GM19324 (cell line): ENCODE measurements around the gene AGPAT3.
"Not testable (repeated sequence)": the region's sequence is repeated elsewhere in the genome, so short reads cannot be mapped to it uniquely, and the experiment has no call there.

ENCODE experiments used
- ATAC-seq: cut with Tn5 transposase; IDR thresholded peaks from one replicate; pipeline ENCODE4 v1.9.1; 2021; ENCODE audit warnings: mild to moderate bottlenecking, moderate library complexity; ENCODE audit not compliant: unreplicated experiment, low FRiP score

The AGPAT3 gene, protein sequence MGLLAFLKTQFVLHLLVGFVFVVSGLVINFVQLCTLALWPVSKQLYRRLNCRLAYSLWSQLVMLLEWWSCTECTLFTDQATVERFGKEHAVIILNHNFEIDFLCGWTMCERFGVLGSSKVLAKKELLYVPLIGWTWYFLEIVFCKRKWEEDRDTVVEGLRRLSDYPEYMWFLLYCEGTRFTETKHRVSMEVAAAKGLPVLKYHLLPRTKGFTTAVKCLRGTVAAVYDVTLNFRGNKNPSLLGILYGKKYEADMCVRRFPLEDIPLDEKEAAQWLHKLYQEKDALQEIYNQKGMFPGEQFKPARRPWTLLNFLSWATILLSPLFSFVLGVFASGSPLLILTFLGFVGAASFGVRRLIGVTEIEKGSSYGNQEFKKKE

DNA sequence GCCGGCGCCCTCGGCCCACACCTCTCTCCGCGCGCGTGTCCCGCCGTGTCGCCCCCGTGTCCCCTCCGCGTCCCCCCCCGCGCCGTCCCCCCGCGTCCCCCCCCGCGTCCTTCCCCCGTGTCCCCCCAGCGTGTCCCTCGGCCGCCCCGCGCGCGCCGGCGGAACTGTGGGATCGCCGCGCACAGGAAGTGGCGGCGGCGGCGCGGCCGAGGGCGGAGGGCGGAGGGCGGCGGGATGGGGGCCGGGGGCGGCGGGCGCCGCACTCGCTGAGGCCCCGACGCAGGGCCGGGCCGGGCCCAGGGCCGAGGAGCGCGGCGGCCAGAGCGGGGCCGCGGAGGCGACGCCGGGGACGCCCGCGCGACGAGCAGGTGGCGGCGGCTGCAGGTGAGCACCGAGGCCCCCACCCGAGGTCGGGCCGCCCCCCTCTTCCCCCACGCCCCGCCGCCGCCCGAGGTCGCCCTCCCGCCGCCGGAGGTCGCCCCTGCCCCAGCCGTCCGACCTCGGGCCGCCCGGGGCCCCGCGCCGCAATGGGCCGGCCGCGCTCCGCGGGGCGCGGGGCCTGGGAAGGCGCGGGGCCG is at the start of gene AGPAT3:
TSS of gene AGPAT3 (plus strand) at position 262 of the 578 bp plus-strand sequence. CDS start 94,459 bp downstream, outside the sequence.
- peak; percentile 36 for ATAC-seq

DNA sequence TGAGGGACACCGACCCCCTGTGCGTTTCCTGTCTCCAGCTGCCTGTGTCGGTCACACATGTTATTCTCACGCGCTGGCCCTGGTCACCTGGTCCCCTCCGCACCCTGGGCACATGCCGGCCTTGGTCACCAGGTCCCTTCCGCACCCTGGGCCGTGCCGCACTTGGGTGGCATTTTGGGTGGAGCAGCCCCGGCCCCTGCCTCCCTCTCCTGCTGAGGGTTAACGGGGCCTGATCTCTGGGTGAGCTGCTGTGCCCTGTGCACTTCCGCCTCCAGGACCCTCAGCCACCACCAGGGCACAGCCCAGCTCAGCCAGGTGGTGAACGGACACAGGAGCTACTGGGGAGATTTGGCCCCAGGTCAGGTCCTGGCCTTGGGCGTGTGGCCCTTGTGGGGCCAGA is 49.0 kb upstream of the AGPAT3 start:
- ATAC-seq, result no peak

GRCh38 chr21:43816611-43817071 is 48.4 kb upstream of the AGPAT3 start:
- no peak for ATAC-seq

DNA sequence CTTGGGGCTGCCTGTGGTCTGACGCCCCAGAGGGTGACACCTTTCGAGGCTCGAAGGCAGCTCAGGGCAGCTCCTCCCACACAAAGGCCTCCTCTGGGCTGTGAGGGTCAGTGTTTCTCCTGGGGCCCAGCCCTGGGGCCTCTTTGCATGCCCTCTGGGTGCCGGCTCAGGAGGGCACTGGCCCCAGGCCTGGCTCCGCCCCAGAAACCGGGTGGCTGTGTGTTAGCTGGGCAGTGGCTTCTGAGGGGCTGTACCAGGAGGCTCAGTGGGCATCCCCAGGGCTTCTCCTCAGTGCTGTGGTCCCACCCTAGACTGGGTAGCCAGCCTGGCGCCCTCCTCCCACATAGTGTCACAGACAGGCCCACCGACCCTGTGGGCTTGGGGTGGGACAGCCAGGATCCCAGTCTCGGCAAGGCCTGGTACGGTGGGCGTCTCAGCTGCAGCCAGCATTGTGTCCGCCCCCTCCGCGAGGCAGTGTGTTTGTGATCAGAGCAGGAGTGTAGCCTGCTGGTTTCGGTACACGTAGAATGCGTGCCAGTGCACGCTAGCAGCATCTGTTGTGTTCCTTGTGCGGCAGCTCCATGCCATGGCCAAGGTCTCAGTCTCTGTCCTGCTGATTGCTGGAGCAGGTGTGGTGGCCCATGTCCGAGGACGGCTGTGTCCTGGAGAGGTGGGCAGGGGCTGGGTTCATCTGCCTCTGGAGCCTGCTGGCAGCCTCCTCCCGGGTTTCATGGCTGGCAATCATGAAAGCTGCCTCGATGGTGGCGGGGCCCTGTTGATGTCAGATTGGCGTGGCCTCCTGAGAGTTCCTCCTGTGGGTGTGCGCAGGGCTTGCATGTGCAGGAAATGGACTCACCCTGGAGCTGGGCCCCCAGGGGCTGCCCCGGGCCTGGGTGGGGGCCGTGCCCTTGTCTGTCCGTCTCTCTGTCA is 47.6 kb upstream of the AGPAT3 start:
- ATAC-seq, result no peak

DNA sequence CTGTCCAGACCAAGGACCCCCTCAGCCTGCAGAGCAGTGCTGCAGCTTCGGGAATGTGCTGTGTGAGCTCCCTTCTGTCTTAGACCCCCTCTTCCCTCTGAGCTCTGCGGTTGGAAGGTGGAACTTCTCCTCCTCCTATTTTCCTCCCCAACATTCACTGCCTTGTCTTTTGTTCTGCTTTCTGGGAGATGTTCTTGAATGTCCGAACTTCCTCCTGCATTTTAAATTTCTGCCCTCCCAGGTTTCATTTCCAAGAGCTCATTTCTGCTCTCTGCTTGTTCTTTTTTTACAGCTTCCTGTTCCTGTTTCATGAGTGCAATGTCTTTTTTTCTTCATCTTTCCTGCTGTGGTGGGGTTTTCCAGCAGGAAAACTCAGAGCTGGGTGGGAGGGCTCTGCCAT is 46.3 kb upstream of the AGPAT3 start:
- no peak for ATAC-seq

DNA sequence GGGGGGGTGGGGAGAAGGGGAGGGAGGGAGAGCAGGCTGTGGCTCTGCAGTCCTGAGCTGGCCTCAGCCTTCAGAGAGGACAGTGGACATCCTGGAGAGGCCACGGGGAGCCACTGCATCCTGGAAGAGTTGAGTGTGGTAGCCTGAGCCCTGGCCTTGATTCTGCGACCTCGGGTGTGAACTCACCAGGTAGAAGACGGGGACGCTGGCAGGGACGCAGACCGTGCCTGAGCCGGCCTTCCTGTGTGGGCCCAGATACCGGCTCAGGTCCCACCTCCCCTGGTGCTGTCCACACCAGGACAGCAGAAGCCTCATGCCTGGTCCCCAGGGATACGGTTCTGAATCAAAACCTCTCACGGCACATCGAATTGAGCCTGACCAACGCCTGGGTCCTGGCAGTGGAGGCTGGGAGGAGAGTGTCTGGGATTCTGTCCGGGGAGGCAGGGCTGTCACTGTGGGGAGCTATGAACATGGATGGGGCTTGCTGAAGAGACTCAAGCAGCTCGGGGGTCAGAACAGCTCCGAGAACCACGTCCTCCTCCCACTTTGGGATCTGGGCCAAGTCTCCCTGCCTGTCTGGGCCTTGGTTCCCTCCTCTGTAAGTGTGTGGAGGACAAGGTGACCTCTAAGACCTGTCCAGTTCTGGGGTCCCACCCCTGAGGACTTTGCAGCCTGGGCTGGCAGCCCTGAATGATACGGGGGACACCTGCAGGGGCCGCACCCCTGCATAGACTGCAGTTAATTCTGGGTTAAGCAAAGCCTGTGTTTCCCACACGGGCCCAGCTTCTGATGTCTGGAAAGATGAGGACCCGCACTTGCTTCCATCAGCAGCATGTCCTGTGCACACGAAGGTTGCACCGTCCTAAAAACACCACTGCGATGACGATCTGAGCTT is 45.3 kb upstream of the AGPAT3 start:
- no peak for ATAC-seq

DNA sequence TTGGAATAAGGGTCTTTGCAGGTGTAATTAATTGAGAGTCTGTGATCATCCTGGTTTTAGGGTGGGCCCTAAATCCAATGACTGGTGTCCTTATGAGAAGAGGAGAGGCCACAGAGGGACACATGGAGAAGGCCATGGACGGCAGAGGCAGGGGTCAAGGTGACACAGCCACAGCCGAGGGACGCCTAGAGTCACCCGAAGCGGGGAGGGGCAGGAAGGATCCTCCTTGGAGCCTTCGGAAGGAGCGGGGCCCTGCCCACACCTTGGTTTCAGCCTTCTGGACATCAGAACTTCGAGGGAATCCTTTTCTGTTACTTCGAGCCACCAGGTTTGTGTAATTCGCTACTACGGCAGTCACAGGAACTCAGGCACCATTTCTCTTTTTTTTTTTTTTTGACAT is 44.6 kb upstream of the AGPAT3 start:
- no peak for ATAC-seq

DNA sequence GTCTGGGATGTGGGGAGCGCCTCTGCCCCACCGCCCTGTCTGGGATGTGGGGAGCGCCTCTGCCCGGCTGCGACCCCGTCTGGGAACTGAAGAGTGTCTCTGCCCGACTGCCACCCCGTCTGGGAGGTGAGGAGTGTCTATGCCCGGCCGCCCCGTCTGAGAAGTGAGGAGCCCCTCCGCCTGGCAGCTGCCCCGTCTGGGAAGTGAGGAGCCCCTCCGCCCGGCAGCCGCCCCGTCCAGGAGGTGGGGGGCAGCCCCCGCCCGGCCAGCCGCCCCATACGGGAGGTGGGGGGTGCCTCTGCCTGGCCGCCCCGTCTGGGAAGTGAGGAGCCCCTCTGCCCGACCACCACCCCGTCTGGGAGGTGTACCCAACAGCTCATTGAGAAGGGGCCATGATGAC is 42.9 kb upstream of the AGPAT3 start:
- not testable (repeated sequence) for ATAC-seq

- not testable (repeated sequence) for ATAC-seq
Measured at GRCh38 chr21:43822741-43823140, 42.3 kb upstream of the AGPAT3 start.

- ATAC-seq, result no peak
Measured at GRCh38 chr21:43824333-43825241, 40.4 kb upstream of the AGPAT3 start.

DNA sequence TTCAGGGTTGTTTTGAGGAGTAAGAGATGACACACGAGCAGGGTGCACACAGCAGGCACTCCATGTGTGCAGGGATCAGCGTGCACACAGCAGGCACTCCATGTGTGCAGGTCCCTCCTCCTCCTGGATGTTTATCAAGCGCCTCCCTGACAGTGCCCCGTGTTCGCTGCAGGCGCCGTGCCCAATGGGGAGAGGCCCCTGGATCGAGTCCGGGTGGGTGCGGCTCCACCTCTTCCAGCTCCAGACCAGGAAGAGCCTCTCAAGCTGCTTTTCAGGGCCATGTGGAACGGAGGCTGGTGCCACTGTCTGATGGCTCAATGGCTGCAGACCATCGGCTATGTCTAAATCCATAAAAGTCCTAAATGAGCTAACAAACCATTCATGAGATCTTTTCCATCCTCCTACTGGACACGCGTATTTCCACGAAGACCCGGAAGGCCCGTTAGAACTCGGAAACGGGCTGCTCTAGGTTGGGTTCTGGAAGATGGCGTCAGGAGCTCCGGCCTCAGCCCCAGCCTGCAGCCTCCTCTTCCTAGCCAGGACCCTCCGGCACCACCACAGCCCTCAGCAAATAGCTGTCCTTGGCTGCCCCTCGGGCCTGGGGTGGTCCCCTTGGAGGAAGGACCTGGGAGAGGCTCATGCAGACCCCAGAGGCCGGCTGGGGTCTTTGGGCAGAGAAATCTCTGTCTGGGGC is 39.6 kb upstream of the AGPAT3 start:
- no peak for ATAC-seq

- ATAC-seq, result no peak
Measured at GRCh38 chr21:43825936-43826622, 38.9 kb upstream of the AGPAT3 start.

DNA sequence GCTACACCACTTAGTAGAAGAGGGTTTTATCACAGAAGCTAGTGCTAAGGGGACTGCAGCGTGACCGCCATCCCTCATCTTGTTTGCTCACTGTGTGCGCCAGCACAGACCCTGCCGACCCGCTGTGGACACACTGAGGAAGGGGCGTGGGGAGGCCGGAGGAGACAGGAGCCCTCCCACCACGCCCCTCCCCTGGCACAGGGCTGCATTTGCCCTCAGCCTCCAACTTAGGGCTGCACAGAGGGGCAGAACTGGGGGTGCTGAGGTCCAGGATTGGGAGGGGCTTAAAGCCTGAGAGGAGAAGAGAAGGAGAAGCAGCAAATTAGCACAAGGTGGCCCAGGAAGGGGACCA is 38.4 kb upstream of the AGPAT3 start:
- ATAC-seq, result no peak

GRCh38 chr21:43827015-43827611 is 37.9 kb upstream of the AGPAT3 start:
- ATAC-seq, result no peak

GRCh38 chr21:43829161-43829560 is 35.9 kb upstream of the AGPAT3 start:
- no peak for ATAC-seq

- ATAC-seq, result no peak
Measured at GRCh38 chr21:43829575-43830119, 35.4 kb upstream of the AGPAT3 start.

DNA sequence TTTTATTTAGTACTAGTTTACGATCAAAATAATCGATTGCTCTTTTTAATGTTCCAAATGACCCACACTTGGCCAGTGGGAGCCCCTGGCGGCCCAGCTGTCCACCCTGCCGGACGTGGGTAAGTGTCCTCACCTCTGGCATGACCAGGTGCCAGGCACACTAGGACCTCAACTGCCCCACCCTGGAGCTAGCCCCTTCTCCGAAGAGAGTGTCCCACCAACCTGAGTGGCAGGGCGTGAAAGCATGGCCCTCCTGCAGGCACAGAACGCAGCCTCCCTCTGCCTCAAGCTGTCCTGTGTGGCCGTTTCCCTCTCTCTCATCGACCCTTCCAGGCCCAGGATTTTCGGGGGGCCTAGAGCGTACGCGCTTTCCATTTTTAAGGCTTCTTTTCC is 32.9 kb upstream of the AGPAT3 start:
- no peak for ATAC-seq
